Body of pancreas (tissue), 4 donors: Measurements from ENCODE around the gene RABL2A. TPM values are rescaled to one million over a fixed set of nuclear protein-coding genes. Genes with fewer than 3 reads are reported as not detected.
A peak's percentile ranks its signal among the peaks of the same experiment; 100 is the strongest.
"Not testable (repeated sequence)": the region's sequence is repeated elsewhere in the genome, so short reads cannot be mapped to it uniquely, and the experiment has no call there.

Experiments used
- ATAC-seq: fragments of 150-250 bp; one replicate; pipeline ENCODE4 v1.9.1; 2016
- DNase-seq, 4 donors: peaks; one replicate each; pipeline ENCODE4 v3.0.0-alpha.2; 2019
- H3K27ac ChIP-seq, 4 donors: fragments of 200-600 bp; sonication (generic); 1 replicate in 3 of 4; 2 replicates in 1 of 4; pipeline versions ENCODE4 v1.5.1 to v1.6.1; 2016 to 2019; ENCODE audit warnings: mild to moderate bottlenecking in 1 of 4, mixed read lengths in 1 of 4, moderate library complexity in 1 of 4
- H3K27me3 ChIP-seq, 2 donors: fragments of 200-600 bp; sonication (generic); one replicate each; pipeline ENCODE4 v1.6.0; 2016; ENCODE audit warnings: mild to moderate bottlenecking in 1 of 2
- H3K36me3 ChIP-seq, 2 donors: fragments of 200-600 bp; sonication (generic); replicated peaks in 1 of 2; 2 replicates each; pipeline ENCODE4 v1.5.1; 2016; ENCODE audit warnings: low read depth in 2 of 2; ENCODE audit not compliant: insufficient read depth in 1 of 2
- H3K4me1 ChIP-seq: fragments of 200-600 bp; sonication (generic); one replicate; pipeline ENCODE4 v1.6.0; 2016
- H3K4me3 ChIP-seq, 2 donors: fragments of 200-600 bp; sonication (generic); 1 replicate in 1 of 2; 2 replicates in 1 of 2; pipeline ENCODE4 v1.5.1; 2016 to 2019
- H3K9me3 ChIP-seq, 3 donors: fragments of 200-600 bp; sonication (generic); 1 replicate in 2 of 3; 2 replicates in 1 of 3; pipeline ENCODE4 v1.5.1; 2016
- POLR2A ChIP-seq, 3 donors: fragments of 450-650 bp; IDR thresholded peaks; one replicate each; pipeline ENCODE4 v1.6.1; 2016; ENCODE audit warnings: antibody characterized with exemption in 3 of 3, mild to moderate bottlenecking in 2 of 3
- WGBS, 2 donors: methylation state at CpG; one replicate each; pipeline ENCODE4 v1.1.5; 2017; 5-methylcytosine and 5-hydroxymethylcytosine counted together
- intact Hi-C: fragments of 100-400 bp; cut with DNase I; formaldehyde crosslinking; loops from one replicate; pipeline ENCODE4 v1.15.1; 2023
- total RNA-seq, 2 donors: library from RNA; depleted of rRNA; stranded (reverse); fragments of >200 nt; gene quantifications; one replicate each; pipeline ENCODE4 v1.1.0, GENCODE V29; 2016
- TF ChIP-seq, protein P1 (sequence below), 7 experiments: fragments of 450-650 bp in 4 of 7; fragments of 200-600 bp in 3 of 7; sonication (generic) in 3 of 7; IDR thresholded peaks; one replicate each; pipeline ENCODE4 v1.5.1; 2016 to 2019; ENCODE audit warnings: antibody characterized with exemption in 7 of 7

RABL2A gene
- total RNA-seq, 2 donors from 2014 or later = 15.0 to 23.1 TPM

DNA sequence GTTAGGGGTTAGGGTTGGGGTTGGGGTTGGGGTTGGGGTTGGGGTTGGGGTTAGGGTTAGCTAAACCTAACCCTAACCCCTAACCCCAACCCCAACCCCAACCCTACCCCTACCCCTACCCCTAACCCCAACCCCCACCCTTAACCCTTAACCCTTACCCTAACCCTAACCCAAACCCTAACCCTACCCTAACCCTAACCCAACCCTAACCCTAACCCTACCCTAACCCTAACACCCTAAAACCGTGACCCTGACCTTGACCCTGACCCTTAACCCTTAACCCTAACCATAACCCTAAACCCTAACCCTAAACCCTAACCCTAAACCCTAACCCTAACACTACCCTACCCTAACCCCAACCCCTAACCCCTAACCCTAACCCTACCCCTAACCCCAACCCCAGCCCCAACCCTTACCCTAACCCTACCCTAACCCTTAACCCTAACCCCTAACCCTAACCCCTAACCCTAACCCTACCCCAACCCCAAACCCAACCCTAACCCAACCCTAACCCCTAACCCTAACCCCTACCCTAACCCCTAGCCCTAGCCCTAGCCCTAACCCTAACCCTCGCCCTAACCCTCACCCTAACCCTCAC, 24.1 kb upstream of the RABL2A start:
- peak; percentile 44 for ATAC-seq
- Histone ChIP-seq H3K27me3 (no peaks in the 10 kb centered on the region), H3K9me3 (no peaks in the 10 kb centered on the region), H3K4me1 (peaks cover 8% of the 10 kb centered on the region), H3K27ac (peak overlapping the region; percentile 74 to 95 (median 86)), H3K36me3 (no peaks in the 10 kb centered on the region), H3K4me3 (peak overlapping the region in 1 of 2 donors; percentile 31)
- DNase-seq = no peak
- intact Hi-C loops = no loop called here
- WGBS, 2 donors = 38 to 52% methylated on average over 2 of the region's 2 CpGs
- TF ChIP-seq, protein P1, sequence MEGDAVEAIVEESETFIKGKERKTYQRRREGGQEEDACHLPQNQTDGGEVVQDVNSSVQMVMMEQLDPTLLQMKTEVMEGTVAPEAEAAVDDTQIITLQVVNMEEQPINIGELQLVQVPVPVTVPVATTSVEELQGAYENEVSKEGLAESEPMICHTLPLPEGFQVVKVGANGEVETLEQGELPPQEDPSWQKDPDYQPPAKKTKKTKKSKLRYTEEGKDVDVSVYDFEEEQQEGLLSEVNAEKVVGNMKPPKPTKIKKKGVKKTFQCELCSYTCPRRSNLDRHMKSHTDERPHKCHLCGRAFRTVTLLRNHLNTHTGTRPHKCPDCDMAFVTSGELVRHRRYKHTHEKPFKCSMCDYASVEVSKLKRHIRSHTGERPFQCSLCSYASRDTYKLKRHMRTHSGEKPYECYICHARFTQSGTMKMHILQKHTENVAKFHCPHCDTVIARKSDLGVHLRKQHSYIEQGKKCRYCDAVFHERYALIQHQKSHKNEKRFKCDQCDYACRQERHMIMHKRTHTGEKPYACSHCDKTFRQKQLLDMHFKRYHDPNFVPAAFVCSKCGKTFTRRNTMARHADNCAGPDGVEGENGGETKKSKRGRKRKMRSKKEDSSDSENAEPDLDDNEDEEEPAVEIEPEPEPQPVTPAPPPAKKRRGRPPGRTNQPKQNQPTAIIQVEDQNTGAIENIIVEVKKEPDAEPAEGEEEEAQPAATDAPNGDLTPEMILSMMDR (IDR thresholded peaks at IDR 0.05) = no peak
- no peak for TF ChIP-seq POLR2A (IDR thresholded peaks at IDR 0.05)

GRCh38 chr2:113603467-113604084, 23.5 kb upstream of the RABL2A start:
- peak; percentile 100 for ATAC-seq
- H3K4me1 ChIP-seq, H3K36me3 ChIP-seq, intact Hi-C loops, H3K27me3 ChIP-seq, H3K9me3 ChIP-seq: not testable (repeated sequence)
- Histone ChIP-seq H3K4me3 (peak overlapping the region in 1 of 2 donors; percentile 70), H3K27ac (peak overlapping the region; percentile 82 to 95 (median 89))
- 0 to 44% methylated on average over 11 to 42 of the region's 84 CpGs for WGBS, 2 donors
- TF ChIP-seq POLR2A (IDR thresholded peaks at IDR 0.05) = peak; percentile 58 to 82 (median 80)
- peak; percentile 83 to 92 (median 89) for DNase-seq

DNA sequence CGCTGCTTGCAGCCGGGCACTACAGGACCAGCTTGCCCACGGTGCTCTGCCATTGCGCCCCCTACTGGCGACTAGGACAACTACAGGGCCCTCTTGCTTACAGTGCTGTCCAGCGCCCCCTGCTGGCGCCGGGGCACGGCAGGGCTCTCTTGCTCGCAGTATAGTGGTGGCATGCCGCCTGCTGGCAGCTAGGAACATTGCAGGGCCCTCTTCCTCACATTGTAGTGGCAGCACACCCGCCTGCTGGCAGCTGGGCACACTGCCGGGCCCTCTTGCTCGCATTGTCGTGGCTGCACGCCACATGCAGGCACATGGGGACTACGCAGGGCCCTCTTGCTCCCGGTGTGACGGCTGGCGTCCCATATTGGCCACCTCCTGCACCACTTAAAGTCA, 23.0 kb upstream of the RABL2A start:
- peak overlapping the region in 1 of 2 donors; percentile 70 for H3K4me3 ChIP-seq
- H3K27me3 ChIP-seq, H3K9me3 ChIP-seq, H3K4me1 ChIP-seq, H3K36me3 ChIP-seq, intact Hi-C loops: not testable (repeated sequence)
- ATAC-seq (peak; percentile 44), DNase-seq (peak; percentile 94 to 97 (median 96))
- H3K27ac ChIP-seq = peak overlapping the region; percentile 82 to 95 (median 89)
- TF ChIP-seq, protein P1 (IDR thresholded peaks at IDR 0.05) = peak; percentile 100
- 1 to 40% methylated on average over 2 to 20 of the region's 20 CpGs for whole genome bisulfite sequencing, 2 donors

- ATAC-seq = not testable (repeated sequence)
Measured at GRCh38 chr2:113604661-113605060, 22.4 kb upstream of the RABL2A start.

DNA sequence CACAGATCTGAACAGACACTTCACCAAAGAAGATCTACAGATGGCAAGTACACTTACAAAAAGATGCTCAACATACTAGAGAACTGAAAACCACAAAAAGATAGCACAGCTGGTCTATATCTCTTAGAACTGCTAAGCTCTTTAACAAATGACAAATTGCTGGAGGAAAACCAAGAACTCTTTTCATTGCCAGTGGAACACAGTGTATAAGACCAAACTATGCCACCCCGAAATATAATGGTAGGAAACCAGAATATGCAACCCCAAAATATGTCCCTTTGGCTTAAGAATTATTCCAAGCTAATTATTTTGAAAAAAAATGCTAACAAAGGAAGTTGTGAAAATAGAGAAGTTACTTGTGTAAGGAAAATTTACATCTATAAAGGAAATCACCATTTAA, 21.0 kb upstream of the RABL2A start:
- H3K27me3 ChIP-seq, intact Hi-C loops, H3K9me3 ChIP-seq, H3K27ac ChIP-seq, DNase-seq, H3K4me1 ChIP-seq, ATAC-seq, H3K4me3 ChIP-seq, H3K36me3 ChIP-seq: not testable (repeated sequence)
- 70 to 73% methylated on average over 1 of the region's 1 CpG for WGBS, 2 donors

More at GRCh38 chr2:113604661-113605060, 22.4 kb upstream of the RABL2A start:
- WGBS, 2 donors = 48 to 63% methylated on average over 5 of the region's 5 CpGs
- H3K4me3 ChIP-seq, H3K4me1 ChIP-seq, DNase-seq, H3K36me3 ChIP-seq, H3K27me3 ChIP-seq, H3K9me3 ChIP-seq, intact Hi-C loops: not testable (repeated sequence)
- H3K27ac ChIP-seq = peak overlapping the region in 3 of 4 donors; percentile 82 to 95 (median 88)

GRCh38 chr2:113609822-113610221, 17.2 kb upstream of the RABL2A start:
- DNase-seq, H3K36me3 ChIP-seq, ATAC-seq, intact Hi-C loops, H3K27me3 ChIP-seq, H3K4me1 ChIP-seq, H3K9me3 ChIP-seq, H3K27ac ChIP-seq, H3K4me3 ChIP-seq: not testable (repeated sequence)
- 46 to 67% methylated on average over 3 to 5 of the region's 7 CpGs for WGBS, 2 donors

- intact Hi-C loops, H3K27ac ChIP-seq, H3K27me3 ChIP-seq, H3K4me1 ChIP-seq, DNase-seq, H3K4me3 ChIP-seq, H3K9me3 ChIP-seq, H3K36me3 ChIP-seq, ATAC-seq: not testable (repeated sequence)
- 90 to 96% methylated on average over 2 to 5 of the region's 5 CpGs for WGBS, 2 donors
Measured at GRCh38 chr2:113621002-113621401, 6.1 kb upstream of the RABL2A start.

DNA sequence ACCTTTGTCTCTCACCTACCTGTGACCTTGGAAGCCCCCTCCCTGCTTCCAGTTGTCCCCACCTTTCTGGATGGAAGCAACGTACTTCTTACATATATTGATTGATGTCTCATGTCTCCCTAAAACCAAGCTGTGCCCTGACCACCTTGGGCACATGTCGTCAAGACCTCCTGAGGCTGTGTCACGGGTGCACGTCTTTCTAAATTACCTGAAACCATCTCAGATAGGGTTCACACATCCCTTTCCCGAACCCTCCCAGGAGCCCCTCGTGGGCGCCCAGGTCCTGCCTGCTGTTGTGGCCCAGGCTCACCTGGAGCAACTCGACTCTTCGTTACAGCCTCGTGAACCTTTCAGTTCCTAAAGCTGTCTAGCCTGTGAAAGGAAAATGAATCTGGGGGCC, 1.2 kb upstream of the RABL2A start:
- intact Hi-C loops, H3K4me1 ChIP-seq, H3K36me3 ChIP-seq, H3K9me3 ChIP-seq, ATAC-seq, H3K27me3 ChIP-seq, DNase-seq, H3K27ac ChIP-seq, H3K4me3 ChIP-seq: not testable (repeated sequence)
- WGBS, 2 donors = 19 to 32% methylated on average over 8 to 10 of the region's 10 CpGs

DNA sequence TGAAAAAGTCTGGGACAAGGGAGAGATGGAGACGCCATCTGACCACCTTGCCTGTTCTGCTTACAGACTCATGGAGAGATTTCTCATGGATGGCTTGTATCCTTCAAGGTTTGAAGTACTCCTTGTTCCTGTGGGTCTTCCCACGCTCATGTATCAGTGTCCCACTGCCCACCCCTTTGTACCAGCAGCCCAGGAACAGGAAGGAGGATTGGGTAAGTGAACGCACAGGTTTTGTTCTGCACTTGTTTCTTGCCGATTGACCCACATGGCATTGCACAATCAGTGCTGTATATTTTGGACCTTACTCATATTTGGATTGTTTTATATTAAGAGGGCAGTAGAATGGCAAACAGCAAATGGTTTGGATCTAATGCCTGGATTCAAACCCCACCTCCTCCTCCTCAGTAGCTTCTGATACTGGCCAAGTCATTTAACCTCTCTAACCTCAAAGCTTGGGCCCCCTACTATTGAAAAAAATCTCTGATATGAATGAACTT, 5.8 kb downstream of the RABL2A start:
- H3K27me3 ChIP-seq, H3K4me1 ChIP-seq, ATAC-seq, H3K36me3 ChIP-seq, DNase-seq, H3K27ac ChIP-seq, H3K9me3 ChIP-seq, H3K4me3 ChIP-seq, intact Hi-C loops: not testable (repeated sequence)
- WGBS, 2 donors = 70 to 76% methylated on average over 4 of the region's 4 CpGs

DNA sequence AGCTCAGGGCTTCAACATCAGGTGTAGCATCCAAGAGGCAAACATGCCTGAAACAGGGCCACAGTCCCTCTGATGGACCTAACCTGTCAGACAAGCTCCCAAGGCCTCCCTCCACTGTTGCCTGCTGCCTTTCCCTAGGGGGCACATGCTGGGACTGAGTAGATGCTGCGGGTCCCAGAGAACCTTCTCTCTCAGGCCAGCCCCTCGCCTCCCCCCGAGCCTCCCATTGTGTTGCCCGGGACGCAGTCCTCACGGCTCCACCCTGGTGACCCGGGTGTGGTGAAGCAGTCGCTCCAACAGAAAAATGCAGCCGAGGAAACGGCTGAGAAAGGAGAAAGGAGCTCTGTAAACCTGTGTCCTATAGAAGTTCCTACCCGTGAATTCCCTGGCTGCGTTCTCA, 8.3 kb downstream of the RABL2A start:
- H3K27me3 ChIP-seq, H3K4me1 ChIP-seq, H3K27ac ChIP-seq, intact Hi-C loops, DNase-seq, ATAC-seq, H3K9me3 ChIP-seq, H3K4me3 ChIP-seq, H3K36me3 ChIP-seq: not testable (repeated sequence)
- 78 to 79% methylated on average over 12 of the region's 12 CpGs for WGBS, 2 donors
